ENCODE data around the gene SDK2. TPM values are rescaled to one million over a fixed set of nuclear protein-coding genes. Genes with fewer than 3 reads are reported as not detected.

Gene SDK2
- total and polyA plus RNA-seq, 2 of the 8 experiments (the other 6 are each of a cell fraction or from before 2014, with no cell fraction given): 3.9 to 4.1 TPM

DNA sequence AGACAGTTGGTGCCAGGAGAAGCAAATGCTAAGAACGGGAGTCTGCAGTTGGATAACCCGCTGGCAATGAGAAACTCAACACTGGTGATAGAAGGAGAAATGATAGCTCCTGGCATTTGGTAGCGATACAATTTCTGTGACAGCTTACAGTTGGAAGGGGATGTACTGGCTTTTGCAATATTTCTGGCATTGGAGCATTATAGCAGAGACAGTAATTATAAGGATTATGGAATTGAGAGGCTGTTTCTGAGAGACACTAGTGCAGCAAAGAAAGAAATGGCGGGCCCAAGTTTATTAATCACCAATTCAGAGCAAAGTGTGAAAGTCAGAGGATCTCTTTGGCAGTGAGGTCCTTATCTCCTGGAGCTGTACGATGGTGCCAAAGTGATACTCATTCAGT, 16.1 kb upstream of the SDK2 start:
- 91% methylated on average over 5 of the region's 5 CpGs; no CpG with 5 or more reads in 1 of the 2 experiments for WGBS, 2 experiments (ENCODE audit: extremely low coverage in 1 of 2, insufficient coverage in 1 of 2, insufficient read length in 1 of 2, insufficient replicate concordance in 2 of 2, low coverage in 1 of 2, low lambda C conversion rate in 2 of 2, missing lambda C conversion rate in 1 of 2)
- POLR2A ChIA-PET (ENCODE audit: partially characterized antibody): no interaction called here
- Histone ChIP-seq H2BK5ac (ENCODE audit: low read depth, low read length) (no peak overlapping the region), H2AK5ac (ENCODE audit: low read depth, low read length) (no peak overlapping the region), H3K4ac (replicated peaks; ENCODE audit: insufficient read length, low read depth, low read length) (no peak overlapping the region), H3K4me1 (replicated peaks in 1 of 4; ENCODE audit: control insufficient read depth in 3 of 4, insufficient read depth in 4 of 4, low read length in 3 of 4) (no peaks in the 10 kb centered on the region; a peak in 1 of 7 replicates), H2BK120ac (replicated peaks; ENCODE audit: low read depth, low read length) (no peak overlapping the region), H3K23me2 (ENCODE audit: low read depth, low read length) (no peaks in the 10 kb centered on the region), H2BK20ac (ENCODE audit: low read length) (no peak overlapping the region), H3K9me3 (ENCODE audit: insufficient read depth in 2 of 2, low read depth in 1 of 2, low read length in 1 of 2) (no peaks in the 10 kb centered on the region), H2AFZ (ENCODE audit: low read length) (no peak overlapping the region), H3K9ac (replicated peaks in 1 of 4; ENCODE audit: extremely low read depth in 1 of 4, low read depth in 3 of 4, low read length in 3 of 4) (no peak overlapping the region), H3K27ac (ENCODE audit: low read depth, low read length) (no peak overlapping the region), H3K56ac (replicated peaks; ENCODE audit: insufficient read length, low read depth, low read length) (no peak overlapping the region), H2BK12ac (ENCODE audit: low read depth, low read length) (no peak overlapping the region), H3K79me2 (ENCODE audit: control insufficient read depth in 1 of 2, insufficient read depth in 2 of 2, low read length in 2 of 2) (no peaks in the 10 kb centered on the region), H3K27me3 (replicated peaks in 1 of 4; ENCODE audit: control insufficient read depth in 3 of 4, extremely low read depth in 1 of 4, insufficient read depth in 3 of 4, low read length in 3 of 4) (no peaks in the 10 kb centered on the region), H3K23ac (ENCODE audit: insufficient read length) (no peak overlapping the region), H3K4me2 (ENCODE audit: insufficient read depth in 1 of 2, low read depth in 2 of 2, low read length in 2 of 2) (no peak overlapping the region), H3K36me3 (ENCODE audit: control insufficient read depth in 2 of 4, insufficient read depth in 4 of 4, low read length in 3 of 4) (no peaks in the 10 kb centered on the region), H3K4me3 (ENCODE audit: extremely low read depth in 1 of 4, insufficient read depth in 2 of 4, low read depth in 3 of 4, low read length in 4 of 4) (no peak overlapping the region), H4K20me1 (replicated peaks in 1 of 2; ENCODE audit: control insufficient read depth in 1 of 2, insufficient read depth in 2 of 2, low read length in 2 of 2) (no peaks in the 10 kb centered on the region), H4K91ac (replicated peaks; ENCODE audit: insufficient read length, low read length) (no peak overlapping the region), H3K18ac (ENCODE audit: extremely low read depth, low read length) (no peak overlapping the region), H4K8ac (ENCODE audit: extremely low read depth, insufficient read depth, low read length) (no peak overlapping the region), H2BK15ac (ENCODE audit: low read length) (no peak overlapping the region), H3K14ac (ENCODE audit: insufficient read length) (no peak overlapping the region), H3K79me1 (ENCODE audit: low read depth, low read length) (no peaks in the 10 kb centered on the region), H4K5ac (ENCODE audit: insufficient read length, low read depth, low read length) (no peak overlapping the region)
- no peak for FAIRE-seq
- DNase-seq (ENCODE audit: low read depth in 1 of 2, low spot score in 2 of 2): no peak
- TF ChIP-seq ASH2L (IDR thresholded peaks at IDR 0.05; ENCODE audit: low read length) (no peak), CHD1 (IDR thresholded peaks at IDR 0.05; ENCODE audit: low read depth, low read length) (no peak), TCF12 (IDR thresholded peaks at IDR 0.05; ENCODE audit: low read depth, low read length) (no peak), SRF (IDR thresholded peaks at IDR 0.05; ENCODE audit: low read depth, low read length) (no peak), SP2 (IDR thresholded peaks at IDR 0.05; ENCODE audit: low read length) (no peak), HDAC2 (IDR thresholded peaks at IDR 0.05; ENCODE audit: borderline replicate concordance in 1 of 2, low read depth in 2 of 2, low read length in 2 of 2) (no peak)
- CTCF ChIA-PET (ENCODE audit: partially characterized antibody): interaction anchor here (0.9 to 1.9 kb wide), 2 partner anchors 14 to 181 kb away, joined by 4 to 10 read pairs; no protein-coding TSS in a partner anchor
